Left renal cortex interstitium (tissue), 4 donors: ENCODE results near the gene ARID5A. TPM values are rescaled to one million over a fixed set of nuclear protein-coding genes. Genes with fewer than 3 reads are reported as not detected.
A peak's percentile ranks its signal among the peaks of the same experiment; 100 is the strongest.
"Not testable (repeated sequence)": the region's sequence is repeated elsewhere in the genome, so short reads cannot be mapped to it uniquely, and the experiment has no call there.

Experiments used
- DNase-seq, 4 donors: peaks; one replicate each; pipeline ENCODE4 v3.0.0-alpha.2; 2013; ENCODE audit warnings: low read depth in 4 of 4, low spot score in 2 of 4, missing footprints in 1 of 4
- polyA plus RNA-seq, 4 donors: library from polyadenylated mRNA; unstranded; fragments of 120-200 nt; gene quantifications; one replicate each; pipeline ENCODE4 v1.2.1, GENCODE V29; 2013; ENCODE audit not compliant: insufficient read length in 4 of 4

ARID5A gene
- 1 to 10 TPM; 4.3 to 6.9 (median 5.4) TPM for polyA plus RNA-seq

GRCh38 chr2:96536445-96537065, at the start of gene ARID5A:
Gene ARID5A, plus strand, starts transcription at chr2:96536752. Its CDS starts 75 bp downstream, at chr2:96536827.
- DNase-seq: peak in 3 of 4 donors; percentile 78 to 86 (median 82)

- DNase-seq: no peak
These were observed 47.3 kb upstream of the ARID5A start for GRCh38 chr2:96489261-96489660.

- no peak for DNase-seq
These were observed 46.9 kb upstream of the ARID5A start for GRCh38 chr2:96489663-96490062.

GRCh38 chr2:96491860-96492497, 44.6 kb upstream of the ARID5A start:
- no peak for DNase-seq

GRCh38 chr2:96493072-96493471, 43.5 kb upstream of the ARID5A start:
- DNase-seq: no peak

GRCh38 chr2:96494188-96494587, 42.4 kb upstream of the ARID5A start:
- DNase-seq: no peak

GRCh38 chr2:96495982-96496629, 40.4 kb upstream of the ARID5A start:
- DNase-seq: no peak

- DNase-seq: no peak
These were observed 38.5 kb upstream of the ARID5A start for GRCh38 chr2:96498021-96498431.

- DNase-seq: not testable (repeated sequence)
These were observed 37.9 kb upstream of the ARID5A start for GRCh38 chr2:96498611-96499010.

GRCh38 chr2:96499061-96499960, 37.2 kb upstream of the ARID5A start:
- DNase-seq: no peak

- DNase-seq: no peak
These were observed 36.0 kb upstream of the ARID5A start for GRCh38 chr2:96500385-96501066.

GRCh38 chr2:96501471-96501874, 35.1 kb upstream of the ARID5A start:
- no peak for DNase-seq

GRCh38 chr2:96501886-96502810, 34.4 kb upstream of the ARID5A start:
- no peak for DNase-seq

- DNase-seq: no peak
These were observed 33.5 kb upstream of the ARID5A start for GRCh38 chr2:96502891-96503636.

- no peak for DNase-seq
These were observed 32.8 kb upstream of the ARID5A start for GRCh38 chr2:96503637-96504243.

GRCh38 chr2:96505231-96505889, 31.2 kb upstream of the ARID5A start, which contains the start of gene NEURL3:
Gene NEURL3, minus strand, starts transcription at chr2:96505357. Its CDS starts 71 bp downstream, at chr2:96505286.
- no peak for DNase-seq
